Brain microvascular endothelial cell (primary cell): ENCODE results near the gene APBA1.
A peak's percentile ranks its signal among the peaks of the same experiment; 100 is the strongest.

ENCODE experiments used
- DNase-seq: peaks from one replicate; pipeline ENCODE4 v3.0.0-alpha.2; 2020
- H3K27ac ChIP-seq: fragments of 250-450 bp; sonication (Bioruptor Pico); 2 replicates; pipeline ENCODE4 v1.5.1; 2020; ENCODE audit warnings: mild to moderate bottlenecking, moderate library complexity
- H3K27me3 ChIP-seq: fragments of 250-450 bp; sonication (Bioruptor Pico); replicated peaks from 2 replicates; pipeline ENCODE4 v1.5.1; 2020; ENCODE audit warnings: mild to moderate bottlenecking
- H3K36me3 ChIP-seq: fragments of 250-450 bp; sonication (Bioruptor Pico); replicated peaks from 2 replicates; pipeline ENCODE4 v1.5.1; 2020; ENCODE audit warnings: mild to moderate bottlenecking
- H3K4me3 ChIP-seq: 2 replicates; pipeline ENCODE4 v1.5.1; 2011; ENCODE audit warnings: low read depth, mild to moderate bottlenecking, control low read depth, low read length, moderate library complexity
- in situ Hi-C: cut with HindIII; loops from 2 replicates; pipeline ENCODE4 v1.10.0; 2017; ENCODE audit warnings: low sequenced_read_pairs, low pct_ligation_motif_present
- TF ChIP-seq, protein P1 (sequence below): IDR thresholded peaks from 2 replicates; pipeline ENCODE4 v1.5.1; 2011; ENCODE audit warnings: low read depth, mild to moderate bottlenecking, moderate library complexity, low read length, control low read depth, inconsistent platforms; ENCODE audit errors: missing control alignments

The APBA1 gene

DNA sequence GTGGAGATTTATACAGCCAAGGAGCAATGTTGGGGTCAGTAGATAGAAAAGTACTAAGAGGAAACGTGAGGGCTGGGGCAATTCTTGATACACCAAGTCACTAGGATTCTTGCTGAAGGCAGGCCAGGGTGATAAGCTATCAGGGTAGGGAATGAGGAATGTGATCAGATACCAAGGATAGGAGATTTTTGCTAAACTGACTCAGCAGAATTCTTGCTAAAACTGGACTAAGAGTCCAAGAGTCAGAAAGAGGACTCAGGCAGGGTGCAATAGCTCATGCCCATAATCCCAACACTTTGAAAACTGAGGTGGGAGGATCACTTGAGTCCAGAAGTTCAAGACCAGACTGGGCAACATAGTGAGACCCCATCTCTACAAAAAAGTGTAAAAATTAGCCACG is 275.4 kb downstream of the APBA1 start:
- Histone ChIP-seq H3K27me3 (no peaks in the 10 kb centered on the region), H3K27ac (no peak overlapping the region), H3K4me3 (no peak overlapping the region), H3K36me3 (no peaks in the 10 kb centered on the region)
- TF ChIP-seq, protein P1, sequence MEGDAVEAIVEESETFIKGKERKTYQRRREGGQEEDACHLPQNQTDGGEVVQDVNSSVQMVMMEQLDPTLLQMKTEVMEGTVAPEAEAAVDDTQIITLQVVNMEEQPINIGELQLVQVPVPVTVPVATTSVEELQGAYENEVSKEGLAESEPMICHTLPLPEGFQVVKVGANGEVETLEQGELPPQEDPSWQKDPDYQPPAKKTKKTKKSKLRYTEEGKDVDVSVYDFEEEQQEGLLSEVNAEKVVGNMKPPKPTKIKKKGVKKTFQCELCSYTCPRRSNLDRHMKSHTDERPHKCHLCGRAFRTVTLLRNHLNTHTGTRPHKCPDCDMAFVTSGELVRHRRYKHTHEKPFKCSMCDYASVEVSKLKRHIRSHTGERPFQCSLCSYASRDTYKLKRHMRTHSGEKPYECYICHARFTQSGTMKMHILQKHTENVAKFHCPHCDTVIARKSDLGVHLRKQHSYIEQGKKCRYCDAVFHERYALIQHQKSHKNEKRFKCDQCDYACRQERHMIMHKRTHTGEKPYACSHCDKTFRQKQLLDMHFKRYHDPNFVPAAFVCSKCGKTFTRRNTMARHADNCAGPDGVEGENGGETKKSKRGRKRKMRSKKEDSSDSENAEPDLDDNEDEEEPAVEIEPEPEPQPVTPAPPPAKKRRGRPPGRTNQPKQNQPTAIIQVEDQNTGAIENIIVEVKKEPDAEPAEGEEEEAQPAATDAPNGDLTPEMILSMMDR = no peak
- no peak for DNase-seq
- in situ Hi-C loops = no loop called here

DNA sequence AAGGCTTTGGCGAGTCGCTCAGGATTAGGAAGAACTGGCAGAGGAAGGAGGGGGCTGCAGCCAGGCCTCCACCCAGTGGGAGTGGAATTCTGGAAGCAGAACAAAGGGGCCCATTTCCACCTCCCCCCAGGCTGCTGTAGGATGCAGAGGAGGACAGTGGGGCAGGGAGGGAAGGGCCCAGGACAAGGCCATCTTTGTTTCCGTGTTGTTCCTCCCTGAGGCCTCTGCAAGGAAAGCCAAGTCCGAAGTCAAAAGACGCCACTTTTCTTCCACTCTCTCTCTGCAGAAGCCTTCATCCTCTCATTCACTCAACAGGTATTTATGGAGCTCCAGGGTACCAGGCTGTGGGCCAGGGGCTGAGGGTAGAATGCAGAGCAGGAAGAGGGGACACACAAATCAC is 276.5 kb downstream of the APBA1 start:
- Histone ChIP-seq H3K27ac (no peak overlapping the region), H3K27me3 (no peaks in the 10 kb centered on the region), H3K4me3 (no peak overlapping the region), H3K36me3 (no peaks in the 10 kb centered on the region)
- in situ Hi-C loops = no loop called here
- no peak for DNase-seq
- TF ChIP-seq, protein P1 = no peak

- Histone ChIP-seq H3K27me3 (no peaks in the 10 kb centered on the region), H3K27ac (no peak overlapping the region), H3K4me3 (no peak overlapping the region), H3K36me3 (no peaks in the 10 kb centered on the region)
- in situ Hi-C loops = no loop called here
- TF ChIP-seq, protein P1 = no peak
- no peak for DNase-seq
Measured at GRCh38 chr9:69393425-69393824, 278.7 kb downstream of the APBA1 start.

- no peaks in the 10 kb centered on the region for H3K27me3 ChIP-seq
- no peak overlapping the region for H3K4me3 ChIP-seq
- H3K36me3 ChIP-seq = no peaks in the 10 kb centered on the region
- H3K27ac ChIP-seq = no peak overlapping the region
- in situ Hi-C loops = no loop called here
- TF ChIP-seq, protein P1 = no peak
- DNase-seq = no peak
Measured at GRCh38 chr9:69392826-69393225, 279.3 kb downstream of the APBA1 start.

- Histone ChIP-seq H3K4me3 (no peak overlapping the region), H3K36me3 (no peaks in the 10 kb centered on the region), H3K27ac (no peak overlapping the region), H3K27me3 (no peaks in the 10 kb centered on the region)
- TF ChIP-seq, protein P1 = no peak
- peak; percentile 10 for DNase-seq
- in situ Hi-C loops = no loop called here
Measured at GRCh38 chr9:69391946-69392345, 280.2 kb downstream of the APBA1 start.

DNA sequence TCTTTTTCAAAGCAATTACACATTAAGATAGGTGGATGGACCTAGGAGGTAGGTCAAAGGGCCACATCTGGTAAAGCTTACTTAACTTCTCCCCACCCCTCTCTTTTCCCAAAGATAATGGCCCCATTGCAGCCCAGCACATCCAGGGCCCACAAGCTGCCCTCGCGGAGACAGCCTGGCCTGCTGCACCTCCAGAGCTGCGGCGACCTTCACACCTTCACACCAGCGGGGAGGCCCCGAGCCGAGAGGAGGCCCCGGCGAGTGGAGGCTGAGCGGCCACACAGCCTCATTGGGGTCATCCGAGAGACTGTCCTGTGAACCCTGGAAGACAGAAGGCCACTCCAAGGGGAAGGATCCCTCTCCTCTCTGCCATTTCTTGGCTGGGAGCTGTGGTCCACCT is 280.7 kb downstream of the APBA1 start:
- Histone ChIP-seq H3K36me3 (no peaks in the 10 kb centered on the region), H3K27me3 (no peaks in the 10 kb centered on the region), H3K4me3 (no peak overlapping the region), H3K27ac (no peak overlapping the region)
- no peak for DNase-seq
- in situ Hi-C loops = no loop called here
- TF ChIP-seq, protein P1 = no peak
